SK-N-SH treated with all-trans-retinoic acid at 6 μM for 48 hours (cell line): ENCODE results near the gene SEPHS1.

Experiments used
- ATAC-seq: fragments of 200-7000 bp; cut with Tn5 transposase; 3 replicates; pipeline ENCODE4 v1.9.1; 2020; ENCODE audit warnings: mild to moderate bottlenecking, moderate library complexity
- ARNTL ChIP-seq: fragments of 450-650 bp; formaldehyde crosslinking; IDR thresholded peaks from 2 replicates; pipeline ENCODE4 v1.5.0; 2020; ENCODE audit warnings: low read depth, mild to moderate bottlenecking, moderate library complexity, borderline replicate concordance
- BACH2 ChIP-seq: fragments of 250-450 bp; sonication (Bioruptor Pico); IDR thresholded peaks from 2 replicates; pipeline ENCODE4 v1.9.0; 2021; ENCODE audit warnings: mild to moderate bottlenecking, borderline replicate concordance
- CREB5 ChIP-seq: fragments of 250-450 bp; sonication (Bioruptor Pico); IDR thresholded peaks from 2 replicates; pipeline ENCODE4 v1.5.1; 2020; ENCODE audit warnings: low read depth, mild to moderate bottlenecking, moderate library complexity
- CSDC2 ChIP-seq: fragments of 250-450 bp; sonication (Bioruptor Pico); IDR thresholded peaks from 2 replicates; pipeline ENCODE4 v1.5.0; 2020; ENCODE audit warnings: mild to moderate bottlenecking, moderate library complexity
- ESRRG ChIP-seq: fragments of 250-450 bp; sonication (Bioruptor Pico); IDR thresholded peaks from 2 replicates; pipeline ENCODE4 v1.6.1; 2021; ENCODE audit warnings: mild to moderate bottlenecking
- GLIS3 ChIP-seq: fragments of 250-450 bp; sonication (Bioruptor Pico); IDR thresholded peaks from 2 replicates; pipeline ENCODE4 v1.5.0; 2020; ENCODE audit warnings: mild to moderate bottlenecking, moderate library complexity
- ISL1 ChIP-seq: fragments of 250-450 bp; sonication (Bioruptor Pico); IDR thresholded peaks from 2 replicates; pipeline ENCODE4 v2.1.2; 2022; ENCODE audit warnings: mild to moderate bottlenecking, moderate library complexity
- OSR1 ChIP-seq: fragments of 250-450 bp; sonication (Bioruptor Pico); IDR thresholded peaks from 2 replicates; pipeline ENCODE4 v1.8.0; 2022; ENCODE audit warnings: moderate library complexity, mild to moderate bottlenecking, inconsistent platforms
- RARB ChIP-seq: fragments of 250-450 bp; sonication (Bioruptor Pico); IDR thresholded peaks from 2 replicates; pipeline ENCODE4 v1.8.0; 2021; ENCODE audit warnings: mild to moderate bottlenecking, moderate library complexity
- SNAI2 ChIP-seq: fragments of 250-450 bp; sonication (Bioruptor Pico); IDR thresholded peaks from 2 replicates; pipeline ENCODE4 v1.5.0; 2020; ENCODE audit warnings: mild to moderate bottlenecking, moderate library complexity
- TCF4 ChIP-seq: fragments of 250-450 bp; sonication (Bioruptor Pico); IDR thresholded peaks from 2 replicates; pipeline ENCODE4 v1.8.0; 2021; ENCODE audit warnings: mild to moderate bottlenecking, moderate library complexity, borderline replicate concordance
- TOX ChIP-seq: fragments of 250-450 bp; sonication (Bioruptor Pico); IDR thresholded peaks from 2 replicates; pipeline ENCODE4 v1.8.0; 2021; ENCODE audit warnings: mild to moderate bottlenecking, moderate library complexity, borderline replicate concordance
- ZC3H10 ChIP-seq: fragments of 250-450 bp; sonication (Bioruptor Pico); IDR thresholded peaks from 2 replicates; pipeline ENCODE4 v1.5.1; 2021; ENCODE audit warnings: mild to moderate bottlenecking, moderate library complexity
- ZFP3 ChIP-seq: fragments of 250-450 bp; sonication (Bioruptor Pico); IDR thresholded peaks from 2 replicates; pipeline ENCODE4 v1.5.0; 2020; ENCODE audit warnings: mild to moderate bottlenecking, moderate library complexity
- ZFP30 ChIP-seq: fragments of 450-650 bp; formaldehyde crosslinking; IDR thresholded peaks from 2 replicates; pipeline ENCODE4 v1.5.0; 2022; ENCODE audit warnings: mild to moderate bottlenecking, moderate library complexity
- ZNF8 ChIP-seq: fragments of 450-650 bp; formaldehyde crosslinking; IDR thresholded peaks from 2 replicates; pipeline ENCODE4 v1.5.0; 2020; ENCODE audit warnings: mild to moderate bottlenecking, moderate library complexity
- TF ChIP-seq, protein P1 (sequence below): fragments of 250-450 bp; sonication (Bioruptor Pico); IDR thresholded peaks from 2 replicates; pipeline ENCODE4 v1.5.0; 2020; ENCODE audit warnings: mild to moderate bottlenecking, moderate library complexity
- TF ChIP-seq, protein P2 (sequence below): fragments of 250-450 bp; sonication (Bioruptor Pico); IDR thresholded peaks from 2 replicates; pipeline ENCODE4 v1.5.1; 2021; ENCODE audit warnings: mild to moderate bottlenecking, moderate library complexity
- TF ChIP-seq, protein P3 (sequence below): fragments of 250-450 bp; sonication (Bioruptor Pico); IDR thresholded peaks from 2 replicates; pipeline ENCODE4 v1.8.0; 2021; ENCODE audit warnings: low read depth, mild to moderate bottlenecking, moderate library complexity, borderline replicate concordance

The SEPHS1 gene

GRCh38 chr10:13308096-13308495 is 40.0 kb downstream of the SEPHS1 start (continued):
- TF ChIP-seq, protein P1, sequence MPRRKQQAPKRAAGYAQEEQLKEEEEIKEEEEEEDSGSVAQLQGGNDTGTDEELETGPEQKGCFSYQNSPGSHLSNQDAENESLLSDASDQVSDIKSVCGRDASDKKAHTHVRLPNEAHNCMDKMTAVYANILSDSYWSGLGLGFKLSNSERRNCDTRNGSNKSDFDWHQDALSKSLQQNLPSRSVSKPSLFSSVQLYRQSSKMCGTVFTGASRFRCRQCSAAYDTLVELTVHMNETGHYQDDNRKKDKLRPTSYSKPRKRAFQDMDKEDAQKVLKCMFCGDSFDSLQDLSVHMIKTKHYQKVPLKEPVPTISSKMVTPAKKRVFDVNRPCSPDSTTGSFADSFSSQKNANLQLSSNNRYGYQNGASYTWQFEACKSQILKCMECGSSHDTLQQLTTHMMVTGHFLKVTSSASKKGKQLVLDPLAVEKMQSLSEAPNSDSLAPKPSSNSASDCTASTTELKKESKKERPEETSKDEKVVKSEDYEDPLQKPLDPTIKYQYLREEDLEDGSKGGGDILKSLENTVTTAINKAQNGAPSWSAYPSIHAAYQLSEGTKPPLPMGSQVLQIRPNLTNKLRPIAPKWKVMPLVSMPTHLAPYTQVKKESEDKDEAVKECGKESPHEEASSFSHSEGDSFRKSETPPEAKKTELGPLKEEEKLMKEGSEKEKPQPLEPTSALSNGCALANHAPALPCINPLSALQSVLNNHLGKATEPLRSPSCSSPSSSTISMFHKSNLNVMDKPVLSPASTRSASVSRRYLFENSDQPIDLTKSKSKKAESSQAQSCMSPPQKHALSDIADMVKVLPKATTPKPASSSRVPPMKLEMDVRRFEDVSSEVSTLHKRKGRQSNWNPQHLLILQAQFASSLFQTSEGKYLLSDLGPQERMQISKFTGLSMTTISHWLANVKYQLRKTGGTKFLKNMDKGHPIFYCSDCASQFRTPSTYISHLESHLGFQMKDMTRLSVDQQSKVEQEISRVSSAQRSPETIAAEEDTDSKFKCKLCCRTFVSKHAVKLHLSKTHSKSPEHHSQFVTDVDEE (CRISPR knock-in tag), result no peak
- TF ChIP-seq ISL1 (CRISPR knock-in tag), result no peak
- no peak for TF ChIP-seq CREB5
- TF ChIP-seq, all 23 proteins: peak for 0

- ATAC-seq, result no peak
- TF ChIP-seq ISL1 (CRISPR knock-in tag) (no peak), ZFP30 (CRISPR knock-in tag) (no peak), ZNF8 (CRISPR knock-in tag) (no peak), CREB5 (no peak), ARNTL (CRISPR knock-in tag) (no peak), RARB (CRISPR knock-in tag) (no peak), GLIS3 (CRISPR knock-in tag) (no peak), SNAI2 (CRISPR knock-in tag) (no peak)
- TF ChIP-seq, protein P2, sequence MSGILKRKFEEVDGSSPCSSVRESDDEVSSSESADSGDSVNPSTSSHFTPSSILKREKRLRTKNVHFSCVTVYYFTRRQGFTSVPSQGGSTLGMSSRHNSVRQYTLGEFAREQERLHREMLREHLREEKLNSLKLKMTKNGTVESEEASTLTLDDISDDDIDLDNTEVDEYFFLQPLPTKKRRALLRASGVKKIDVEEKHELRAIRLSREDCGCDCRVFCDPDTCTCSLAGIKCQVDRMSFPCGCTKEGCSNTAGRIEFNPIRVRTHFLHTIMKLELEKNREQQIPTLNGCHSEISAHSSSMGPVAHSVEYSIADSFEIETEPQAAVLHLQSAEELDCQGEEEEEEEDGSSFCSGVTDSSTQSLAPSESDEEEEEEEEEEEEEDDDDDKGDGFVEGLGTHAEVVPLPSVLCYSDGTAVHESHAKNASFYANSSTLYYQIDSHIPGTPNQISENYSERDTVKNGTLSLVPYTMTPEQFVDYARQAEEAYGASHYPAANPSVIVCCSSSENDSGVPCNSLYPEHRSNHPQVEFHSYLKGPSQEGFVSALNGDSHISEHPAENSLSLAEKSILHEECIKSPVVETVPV (CRISPR knock-in tag), result no peak
- TF ChIP-seq, all 23 proteins: peak for 0
These were observed 42.0 kb downstream of the SEPHS1 start for GRCh38 chr10:13306103-13306502.

GRCh38 chr10:13302821-13303555 is 45.1 kb downstream of the SEPHS1 start:
- TF ChIP-seq, protein P1 (CRISPR knock-in tag), result no peak
- TF ChIP-seq CSDC2 (CRISPR knock-in tag) (no peak), SNAI2 (CRISPR knock-in tag) (no peak), OSR1 (CRISPR knock-in tag) (no peak), BACH2 (CRISPR knock-in tag) (no peak), ZC3H10 (no peak), ESRRG (no peak), TCF4 (CRISPR knock-in tag) (no peak), TOX (CRISPR knock-in tag) (no peak), CREB5 (no peak), ARNTL (CRISPR knock-in tag) (no peak), ISL1 (CRISPR knock-in tag) (no peak), ZFP3 (CRISPR knock-in tag) (no peak), ZFP30 (CRISPR knock-in tag) (no peak)
- TF ChIP-seq, protein P3, sequence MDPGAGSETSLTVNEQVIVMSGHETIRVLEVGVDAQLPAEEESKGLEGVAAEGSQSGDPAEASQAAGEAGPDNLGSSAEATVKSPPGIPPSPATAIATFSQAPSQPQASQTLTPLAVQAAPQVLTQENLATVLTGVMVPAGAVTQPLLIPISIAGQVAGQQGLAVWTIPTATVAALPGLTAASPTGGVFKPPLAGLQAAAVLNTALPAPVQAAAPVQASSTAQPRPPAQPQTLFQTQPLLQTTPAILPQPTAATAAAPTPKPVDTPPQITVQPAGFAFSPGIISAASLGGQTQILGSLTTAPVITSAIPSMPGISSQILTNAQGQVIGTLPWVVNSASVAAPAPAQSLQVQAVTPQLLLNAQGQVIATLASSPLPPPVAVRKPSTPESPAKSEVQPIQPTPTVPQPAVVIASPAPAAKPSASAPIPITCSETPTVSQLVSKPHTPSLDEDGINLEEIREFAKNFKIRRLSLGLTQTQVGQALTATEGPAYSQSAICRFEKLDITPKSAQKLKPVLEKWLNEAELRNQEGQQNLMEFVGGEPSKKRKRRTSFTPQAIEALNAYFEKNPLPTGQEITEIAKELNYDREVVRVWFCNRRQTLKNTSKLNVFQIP (CRISPR knock-in tag), result no peak
- TF ChIP-seq, all 23 proteins: peak for 0
- no peak for ATAC-seq
